Measurements from ENCODE around the gene DDX20. TPM values are rescaled to one million over a fixed set of nuclear protein-coding genes. Genes with fewer than 3 reads are reported as not detected.
A peak's percentile ranks its signal among the peaks of the same experiment; 100 is the strongest.
"Not testable (repeated sequence)": the region's sequence is repeated elsewhere in the genome, so short reads cannot be mapped to it uniquely, and the experiment has no call there.

The DDX20 gene
- total RNA-seq, 1 donor from 2014 or later: 6.1 TPM

DNA sequence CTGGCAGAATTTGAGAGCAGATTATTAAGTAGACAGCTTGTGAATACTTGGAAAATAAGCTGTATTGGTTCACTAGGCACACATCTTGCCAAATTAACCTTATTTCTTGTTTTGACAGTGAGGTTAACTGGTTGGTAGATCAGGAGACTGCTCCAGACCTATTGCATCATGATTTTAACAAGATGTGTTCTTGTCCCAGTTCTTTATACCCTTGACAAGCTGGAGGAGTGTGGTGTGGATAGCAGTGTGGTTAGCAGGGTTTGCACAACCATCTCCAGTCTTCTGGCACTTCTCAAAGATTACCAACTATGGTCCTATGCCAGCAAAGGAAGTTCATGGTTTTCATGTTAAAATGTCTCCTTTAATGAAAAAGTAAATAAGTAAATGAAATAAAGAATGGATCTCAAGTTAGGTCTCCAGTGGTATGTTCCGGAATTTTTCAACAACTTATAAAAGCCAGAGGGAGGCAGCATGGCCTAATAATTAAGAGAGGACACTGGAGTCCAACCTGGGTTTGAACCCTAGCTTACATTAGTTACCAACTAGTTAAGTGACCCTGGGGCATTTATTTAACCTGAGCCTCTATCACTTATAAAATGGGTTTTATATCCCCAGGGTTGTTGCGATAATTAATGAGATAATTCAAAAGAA is 34.1 kb downstream of the DDX20 start:
- no peak for ATAC-seq

DNA sequence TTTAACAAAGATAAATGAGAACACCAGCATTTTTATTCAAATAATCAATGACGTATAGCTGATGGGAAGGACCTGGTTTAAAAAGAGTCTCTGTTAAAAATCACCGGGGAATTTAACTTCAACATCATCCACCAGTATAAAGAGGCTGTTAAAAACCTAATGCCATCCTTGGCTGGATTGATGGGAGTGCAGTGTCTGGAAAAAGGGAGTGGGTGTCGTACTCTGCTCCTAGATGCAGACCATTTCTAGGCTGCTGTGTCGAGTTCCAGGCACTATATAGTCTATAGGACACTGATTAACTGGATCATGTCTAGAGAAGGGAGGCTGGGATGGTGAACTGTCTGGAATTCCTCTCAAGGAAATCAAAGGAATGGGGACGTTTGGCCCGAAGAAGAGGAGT is 36.1 kb downstream of the DDX20 start:
- no peak for ATAC-seq

DNA sequence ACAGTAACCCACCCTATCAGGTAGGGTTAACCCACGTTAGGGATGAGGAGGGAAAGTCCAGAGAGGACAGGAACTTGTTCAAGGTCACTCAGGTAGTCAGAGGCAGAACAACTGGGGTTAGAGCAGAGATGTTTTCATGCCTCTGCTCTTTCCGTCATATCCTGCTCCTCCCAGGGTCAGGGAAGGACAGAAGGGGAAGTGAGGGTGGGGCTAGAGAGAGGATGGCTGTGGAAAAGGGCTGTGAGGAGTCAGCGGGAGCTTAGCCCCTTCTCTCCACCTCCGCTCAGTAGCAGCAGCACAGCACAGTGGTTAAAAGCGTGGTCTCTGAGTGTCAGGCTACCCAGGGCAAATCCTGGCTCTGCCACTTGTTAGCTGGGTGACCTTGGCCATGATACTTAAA is 36.5 kb downstream of the DDX20 start:
- ATAC-seq: no peak

DNA sequence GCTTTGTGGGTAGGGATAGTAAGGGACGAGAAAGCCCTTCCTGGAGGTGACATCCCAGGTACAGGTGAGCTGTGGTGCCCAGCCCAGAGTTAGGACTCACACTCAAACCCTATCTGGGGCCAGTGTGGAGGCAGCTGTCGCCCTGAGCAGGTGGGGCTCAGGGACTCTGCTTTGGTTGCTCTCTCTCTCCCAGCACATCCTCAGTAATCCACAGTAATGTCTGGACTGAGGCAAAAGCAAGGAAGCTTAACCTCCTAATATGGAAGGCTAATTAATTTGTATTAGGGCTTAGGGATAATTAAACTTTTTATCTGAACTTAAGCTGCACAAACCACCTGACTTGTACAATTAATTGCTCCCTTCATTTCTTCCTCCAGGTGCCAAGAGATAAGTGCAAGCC is 38.2 kb downstream of the DDX20 start:
- no peak for ATAC-seq

DNA sequence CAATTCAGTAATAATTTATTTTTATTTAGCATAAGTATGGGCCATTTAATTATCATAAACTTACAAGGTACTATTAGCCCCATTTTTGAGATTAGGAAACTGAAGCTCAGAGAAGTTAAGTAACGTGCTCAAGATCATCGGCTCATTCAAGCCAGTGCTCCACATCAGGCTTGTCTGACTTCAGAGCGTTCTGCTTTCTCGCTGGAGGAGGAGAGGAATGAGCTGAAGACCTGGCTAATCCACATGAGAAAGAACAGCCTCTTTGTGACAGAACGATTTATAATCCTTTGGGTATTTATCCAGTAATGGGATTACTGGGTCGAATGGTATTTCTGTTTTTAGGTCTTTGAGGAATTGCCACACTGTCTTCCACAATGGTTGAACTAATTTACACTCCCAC is 39.7 kb downstream of the DDX20 start:
- no peak for ATAC-seq

DNA sequence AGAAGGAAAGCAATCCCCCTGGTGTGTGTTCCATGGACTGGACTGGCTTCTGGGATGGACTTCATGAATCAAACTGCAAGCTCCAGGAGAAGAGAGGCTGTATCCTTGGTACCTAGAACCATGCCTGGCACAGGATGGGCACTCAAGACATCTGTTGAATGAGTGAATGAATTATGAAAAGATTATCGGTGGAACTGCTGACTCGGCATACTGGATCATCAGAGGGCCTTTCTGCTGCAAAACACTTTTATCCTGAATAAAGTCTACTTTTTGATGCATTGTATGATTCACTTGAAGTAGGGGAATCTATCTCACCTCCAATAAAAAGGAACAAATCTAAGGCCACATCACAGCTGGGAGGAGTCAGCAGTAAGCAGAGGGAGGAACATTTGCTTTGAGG is 42.9 kb downstream of the DDX20 start:
- no peak for ATAC-seq

DNA sequence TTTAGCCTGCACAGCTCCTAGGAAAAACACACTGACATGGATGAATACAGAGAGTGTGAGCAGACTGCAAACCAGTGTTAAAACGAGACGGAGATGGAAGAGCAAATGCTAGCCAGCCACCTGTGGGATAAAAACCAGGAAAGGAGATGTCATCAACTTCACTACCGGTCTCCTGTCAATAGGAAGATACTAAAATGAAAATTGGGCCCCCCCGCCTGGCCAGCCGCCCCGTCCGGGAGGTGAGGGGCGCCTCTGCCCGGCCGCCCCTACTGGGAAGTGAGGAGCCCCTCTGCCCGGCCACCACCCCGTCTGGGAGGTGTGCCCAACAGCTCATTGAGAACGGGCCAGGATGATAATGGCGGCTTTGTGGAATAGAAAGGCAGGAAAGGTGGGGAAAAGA is 44.0 kb downstream of the DDX20 start:
- not testable (repeated sequence) for ATAC-seq

DNA sequence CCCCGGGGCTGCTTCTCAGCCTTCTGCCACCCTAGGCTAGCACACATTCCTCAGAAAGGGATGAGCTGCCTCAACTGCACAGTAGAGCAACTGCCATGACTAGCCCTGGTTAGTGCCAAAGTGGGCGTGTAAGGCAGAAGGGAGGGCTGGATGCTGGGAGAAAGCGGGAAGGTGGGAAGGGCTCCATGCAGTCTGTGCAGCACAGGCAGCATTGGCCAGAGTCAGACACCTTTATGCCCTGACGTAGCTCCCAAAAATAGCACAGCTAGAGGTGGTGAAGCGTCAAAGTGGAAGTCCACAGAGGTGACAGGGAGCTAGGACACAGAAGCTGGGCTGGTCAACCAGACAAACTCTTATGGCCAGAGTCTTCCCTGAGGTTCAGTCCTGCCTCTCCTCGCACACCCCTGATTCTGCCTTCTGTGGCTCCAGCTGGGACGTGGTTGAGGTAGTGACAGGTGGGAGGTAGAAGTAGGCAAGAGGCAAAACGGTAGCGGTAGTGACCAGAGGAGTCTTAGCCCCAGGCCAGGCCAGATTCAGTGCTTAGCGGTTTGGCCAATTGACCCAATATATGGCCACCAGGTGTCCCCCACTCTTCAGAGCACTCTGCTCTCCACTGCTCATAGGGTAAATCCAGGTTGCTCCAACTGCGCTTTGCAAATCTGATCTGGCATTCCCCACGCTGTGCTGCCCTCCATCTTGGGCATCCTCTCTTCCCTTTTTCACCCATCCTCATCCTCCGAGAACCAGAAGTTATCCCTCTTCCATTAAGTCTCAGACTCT is 45.6 kb downstream of the DDX20 start:
- ATAC-seq: no peak

DNA sequence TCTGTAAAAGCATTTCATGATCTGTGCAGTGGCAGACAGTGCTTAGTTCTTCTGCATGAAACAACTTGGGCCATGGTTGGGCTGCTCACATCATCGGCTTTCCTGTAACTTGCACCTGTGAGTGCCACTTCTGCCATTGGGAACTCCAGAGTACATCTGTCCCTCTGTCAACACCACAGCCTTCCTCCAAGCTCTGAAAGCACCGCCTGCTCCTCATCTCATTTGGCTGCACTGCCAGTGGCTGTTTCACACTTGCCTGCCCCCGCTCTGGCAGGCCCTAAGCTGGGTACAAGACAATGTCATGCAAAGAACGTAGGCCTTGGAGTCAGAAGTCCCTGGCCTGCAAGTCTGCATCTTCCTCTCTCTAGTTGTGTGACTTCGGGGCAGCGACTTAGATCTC is 46.4 kb downstream of the DDX20 start:
- ATAC-seq: no peak

DNA sequence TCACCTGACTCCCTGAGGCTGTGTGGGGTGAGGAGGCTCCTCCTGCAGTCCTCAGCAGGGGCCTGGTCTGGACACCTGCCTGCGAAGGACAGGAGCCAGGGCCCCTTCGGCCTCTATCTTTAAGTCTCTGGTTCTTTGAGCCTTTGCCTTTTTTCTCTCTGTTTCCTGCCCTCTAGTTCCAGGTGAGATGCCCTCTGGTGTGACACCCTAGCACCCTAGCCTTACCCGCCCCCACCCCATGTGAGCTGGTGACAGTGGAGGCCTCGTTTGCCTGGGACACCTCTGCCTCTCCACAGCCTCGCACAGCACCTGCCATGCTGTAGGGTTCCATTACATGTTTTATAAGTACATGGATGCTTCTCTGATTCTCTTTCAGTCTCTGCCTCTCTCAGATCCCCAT is 47.3 kb downstream of the DDX20 start:
- no peak for ATAC-seq

DNA sequence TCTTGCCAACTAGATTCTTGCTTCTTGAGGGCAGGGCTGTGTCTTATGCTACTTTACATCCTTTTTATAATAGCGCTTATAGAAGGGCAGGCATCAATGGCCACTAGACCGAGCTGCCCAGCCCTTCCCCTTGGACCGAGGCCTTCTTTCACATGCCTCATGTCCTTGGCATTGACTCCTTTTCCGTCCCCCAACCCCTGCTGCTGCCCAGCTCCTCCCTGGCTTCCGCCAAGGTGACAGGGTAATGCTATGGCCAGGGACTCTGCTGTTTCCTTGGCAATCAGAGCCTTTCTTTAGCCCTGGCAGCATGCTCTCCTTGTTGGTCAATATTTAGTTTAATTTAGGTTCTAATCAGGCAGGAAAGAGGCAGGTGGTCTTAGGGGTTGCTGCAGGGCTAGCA is 48.2 kb downstream of the DDX20 start:
- no peak for ATAC-seq

DNA sequence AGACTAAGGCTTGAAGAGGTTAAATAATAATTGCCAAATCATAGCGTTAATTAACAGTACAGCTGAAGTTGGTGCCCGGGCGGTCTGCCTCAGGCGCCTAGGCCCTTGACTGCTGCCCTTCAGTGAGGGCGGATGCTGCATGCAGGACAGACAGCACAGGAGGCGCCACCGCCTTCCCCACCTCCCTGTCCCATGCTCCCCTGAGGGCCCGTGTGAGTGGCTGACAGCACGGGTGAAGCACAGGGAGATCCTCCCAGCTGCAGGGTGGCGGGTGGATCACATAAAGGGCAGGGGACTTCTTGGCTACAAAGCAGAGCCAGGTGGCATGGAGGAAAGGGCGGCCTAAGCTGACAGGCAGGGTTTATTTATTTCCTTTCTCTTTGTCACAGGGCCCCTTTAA is 49.1 kb downstream of the DDX20 start:
- no peak for ATAC-seq

DNA sequence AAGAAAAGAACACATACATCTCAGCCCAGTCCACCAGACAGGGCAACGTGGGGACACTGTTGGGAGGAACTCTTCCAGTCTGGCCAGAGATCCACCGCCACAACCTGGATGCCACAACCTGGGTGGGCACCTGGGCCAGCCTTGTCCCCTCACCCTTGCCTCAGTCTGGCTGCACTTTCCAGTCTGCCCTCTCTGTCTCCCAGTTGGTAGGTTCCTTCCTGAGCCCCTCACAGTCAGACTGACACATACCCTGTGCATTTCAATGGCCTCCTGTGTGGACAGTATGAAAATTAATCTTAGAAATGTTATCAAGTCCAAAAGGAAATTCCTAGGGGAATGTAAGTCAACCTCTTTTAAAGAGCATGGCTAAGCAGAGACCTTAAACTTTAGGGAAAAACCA is 49.5 kb downstream of the DDX20 start:
- no peak for ATAC-seq

DNA sequence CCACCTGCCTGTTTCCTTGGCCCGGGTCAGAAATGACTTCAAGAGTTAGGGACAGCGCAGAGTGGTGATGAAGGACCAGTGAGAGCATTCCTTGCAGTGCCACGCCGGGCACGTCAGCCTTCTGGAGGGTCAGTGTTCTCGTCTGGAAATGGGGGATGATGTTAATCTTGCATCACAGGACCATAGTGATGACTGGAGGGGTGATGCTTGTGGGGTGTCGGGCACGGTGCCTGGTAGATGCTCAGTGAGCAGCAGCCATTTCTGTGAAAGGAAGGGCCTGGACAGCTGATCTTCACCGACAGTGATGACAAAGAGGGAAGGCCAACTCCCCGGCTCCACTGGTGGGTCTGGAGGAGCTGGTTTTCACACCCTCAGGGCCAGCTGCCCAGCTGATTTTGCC is 56.2 kb downstream of the DDX20 start:
- ATAC-seq: peak; percentile 15

DNA sequence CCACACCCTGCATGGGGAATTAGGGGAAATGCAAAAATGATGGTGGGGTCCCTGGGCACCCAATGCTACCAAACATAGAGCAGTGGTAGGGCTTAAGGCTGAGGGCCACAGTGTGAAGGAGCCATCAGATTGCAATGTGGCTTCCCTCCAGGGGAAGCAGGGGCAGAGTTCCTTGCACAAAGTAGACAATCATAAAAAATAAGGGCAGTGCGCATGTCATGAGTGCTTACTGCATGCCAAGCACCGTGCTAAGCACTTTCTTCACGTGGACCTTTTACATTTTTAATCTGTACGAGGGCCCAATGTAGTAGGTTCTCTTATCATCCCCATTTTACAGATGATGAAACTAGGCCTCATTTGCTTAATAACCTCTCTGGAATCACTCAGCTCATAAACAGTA is 56.6 kb downstream of the DDX20 start:
- ATAC-seq: no peak

DNA sequence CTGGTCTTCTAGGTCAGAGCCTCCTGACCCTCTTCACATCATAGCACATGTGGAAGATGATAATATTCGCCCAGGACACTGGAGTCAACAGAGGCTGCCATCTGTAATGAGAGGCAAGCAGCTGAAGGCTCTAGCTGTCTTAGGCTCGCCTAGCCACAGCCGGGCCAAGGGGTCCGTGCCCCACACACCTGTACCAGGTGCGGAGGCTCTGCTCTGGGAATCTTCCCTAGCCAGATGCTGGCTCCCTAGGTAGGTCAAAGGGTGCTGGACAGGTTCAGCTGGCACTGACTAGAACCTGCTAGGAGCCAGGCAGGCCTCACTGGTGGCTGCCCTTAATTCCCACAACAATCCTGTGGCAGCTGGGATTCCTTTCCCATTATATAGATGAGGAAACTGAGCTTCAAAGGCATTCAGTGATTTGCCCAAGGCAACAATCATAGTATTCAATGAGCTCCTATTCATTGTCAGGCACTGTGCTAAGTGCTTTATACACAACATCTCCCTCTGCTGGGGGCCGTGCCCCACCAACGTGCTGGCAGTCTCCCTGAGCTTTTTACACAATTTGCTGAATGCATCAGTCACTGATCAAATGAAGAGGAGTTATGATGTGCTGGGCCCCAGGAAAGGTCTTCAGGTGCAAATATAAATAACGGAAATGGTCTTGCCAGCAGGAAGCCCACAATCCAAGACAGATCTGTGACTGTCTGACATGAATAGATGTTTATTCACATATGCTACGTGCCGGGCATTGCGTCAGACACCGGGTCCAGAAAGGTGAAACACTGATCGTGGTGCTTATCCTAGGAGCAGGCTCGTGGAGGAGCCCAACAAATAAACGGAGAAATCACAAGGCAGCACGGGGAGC is 58.0 kb downstream of the DDX20 start:
- ATAC-seq: no peak

DNA sequence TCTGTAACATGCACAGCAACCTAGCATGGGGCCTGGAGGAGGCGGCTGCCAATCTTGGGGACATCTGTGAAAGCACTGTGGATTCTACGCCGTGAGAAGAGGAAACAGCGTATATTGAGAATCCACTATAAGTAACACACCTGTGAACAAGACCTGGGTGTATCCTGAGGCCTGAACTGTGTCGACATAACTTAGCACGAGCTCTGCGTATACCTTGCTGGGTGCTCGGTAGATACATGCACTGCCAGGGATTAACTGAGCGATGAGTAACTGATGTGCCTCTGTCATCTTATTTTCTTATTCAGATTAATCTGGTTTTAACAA is 58.6 kb downstream of the DDX20 start:
- ATAC-seq: peak; percentile 80

DNA sequence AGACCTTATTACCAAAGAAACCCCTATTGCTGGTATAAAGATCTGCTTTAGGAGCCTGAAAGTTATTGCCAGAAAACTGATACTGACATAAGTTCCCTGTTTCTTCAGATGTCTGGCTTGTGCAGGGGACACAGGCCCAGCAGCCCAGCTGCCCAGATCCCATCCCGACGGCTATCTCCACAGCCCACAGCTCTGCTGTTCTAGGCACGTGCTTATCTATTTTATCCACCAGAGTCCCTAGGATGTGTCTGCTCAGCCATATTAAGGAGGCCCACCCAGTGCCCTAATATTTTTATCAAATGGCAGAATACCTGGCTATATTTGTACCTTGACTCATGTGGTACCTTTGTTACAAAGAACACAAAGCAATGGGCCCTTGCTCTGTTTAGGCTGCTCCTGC is 58.9 kb downstream of the DDX20 start:
- no peak for ATAC-seq

Other genes with a start within 250 kb of the DDX20 start
- 36.0 TPM for gene RAP1A, start 136.1 kb upstream of the DDX20 start, total RNA-seq
- gene INKA2, start 16.5 kb upstream of the DDX20 start, total RNA-seq: 2.7 TPM
- 1.7 TPM for gene KCND3, start 233.8 kb downstream of the DDX20 start, total RNA-seq